ENCODE measurements around the gene ZNF740. TPM values are rescaled to one million over a fixed set of nuclear protein-coding genes. Genes with fewer than 3 reads are reported as not detected.

ZNF740 gene
- total RNA-seq, 3 donors from 2014 or later, result 17.9 to 22.0 (median 19.3) TPM

GRCh38 chr12:53225635-53226424 lies 45.3 kb downstream of the ZNF740 start:
- H3K9me3 ChIP-seq, result no peaks in the 10 kb centered on the region
- no peak for TF ChIP-seq POLR2AphosphoS5 (IDR thresholded peaks at IDR 0.05)
- TF ChIP-seq, protein P1, sequence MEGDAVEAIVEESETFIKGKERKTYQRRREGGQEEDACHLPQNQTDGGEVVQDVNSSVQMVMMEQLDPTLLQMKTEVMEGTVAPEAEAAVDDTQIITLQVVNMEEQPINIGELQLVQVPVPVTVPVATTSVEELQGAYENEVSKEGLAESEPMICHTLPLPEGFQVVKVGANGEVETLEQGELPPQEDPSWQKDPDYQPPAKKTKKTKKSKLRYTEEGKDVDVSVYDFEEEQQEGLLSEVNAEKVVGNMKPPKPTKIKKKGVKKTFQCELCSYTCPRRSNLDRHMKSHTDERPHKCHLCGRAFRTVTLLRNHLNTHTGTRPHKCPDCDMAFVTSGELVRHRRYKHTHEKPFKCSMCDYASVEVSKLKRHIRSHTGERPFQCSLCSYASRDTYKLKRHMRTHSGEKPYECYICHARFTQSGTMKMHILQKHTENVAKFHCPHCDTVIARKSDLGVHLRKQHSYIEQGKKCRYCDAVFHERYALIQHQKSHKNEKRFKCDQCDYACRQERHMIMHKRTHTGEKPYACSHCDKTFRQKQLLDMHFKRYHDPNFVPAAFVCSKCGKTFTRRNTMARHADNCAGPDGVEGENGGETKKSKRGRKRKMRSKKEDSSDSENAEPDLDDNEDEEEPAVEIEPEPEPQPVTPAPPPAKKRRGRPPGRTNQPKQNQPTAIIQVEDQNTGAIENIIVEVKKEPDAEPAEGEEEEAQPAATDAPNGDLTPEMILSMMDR (IDR thresholded peaks at IDR 0.05), result no peak
- no peak for TF ChIP-seq POLR2A (IDR thresholded peaks at IDR 0.05)
- no peaks in the 10 kb centered on the region for H3K27me3 ChIP-seq
- intact Hi-C loops (cut with DNase I; ENCODE audit: low total_unique reads), result no loop called here
- no peak for DNase-seq (ENCODE audit: low spot score in 2 of 2)
- H3K27ac ChIP-seq, result peak overlapping the region; percentile 91 to 99
- H3K4me1 ChIP-seq, result peaks cover 14 to 61% of the 10 kb centered on the region in 2 donors
- H3K4me3 ChIP-seq, result peak overlapping the region in 1 of 3 donors; percentile 5
- H3K36me3 ChIP-seq, result no peaks in the 10 kb centered on the region

DNA sequence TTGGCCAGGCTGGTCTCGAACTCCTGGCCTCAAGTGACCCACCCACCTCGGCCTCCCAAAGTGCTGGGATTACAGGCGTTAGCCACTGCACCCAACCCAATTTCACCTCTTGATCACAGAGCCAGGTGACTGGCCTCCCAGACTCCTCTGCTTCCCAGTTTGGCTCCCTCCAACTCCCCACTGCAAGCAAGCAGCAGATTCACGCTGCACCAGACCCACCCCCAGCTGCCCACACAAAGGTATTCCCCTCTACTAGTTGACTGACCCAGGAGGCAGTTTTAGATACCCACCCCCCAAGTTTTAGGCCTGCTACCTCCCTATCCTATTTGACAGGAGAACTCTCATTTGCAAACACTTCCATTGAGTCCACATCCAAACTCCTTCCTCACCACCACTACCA lies 46.3 kb downstream of the ZNF740 start:
- intact Hi-C loops (cut with DNase I; ENCODE audit: low total_unique reads), result no loop called here
- peak overlapping the region; percentile 94 to 98 for H3K27ac ChIP-seq
- no peaks in the 10 kb centered on the region for H3K36me3 ChIP-seq
- H3K4me1 ChIP-seq, result peaks cover 14 to 61% of the 10 kb centered on the region in 2 donors
- TF ChIP-seq POLR2AphosphoS5 (IDR thresholded peaks at IDR 0.05) (no peak), POLR2A (IDR thresholded peaks at IDR 0.05) (no peak)
- TF ChIP-seq, protein P1 (IDR thresholded peaks at IDR 0.05), result no peak
- no peak for DNase-seq (ENCODE audit: low spot score in 2 of 2)
- no peaks in the 10 kb centered on the region for H3K9me3 ChIP-seq
- no peak overlapping the region for H3K4me3 ChIP-seq
- no peaks in the 10 kb centered on the region for H3K27me3 ChIP-seq

DNA sequence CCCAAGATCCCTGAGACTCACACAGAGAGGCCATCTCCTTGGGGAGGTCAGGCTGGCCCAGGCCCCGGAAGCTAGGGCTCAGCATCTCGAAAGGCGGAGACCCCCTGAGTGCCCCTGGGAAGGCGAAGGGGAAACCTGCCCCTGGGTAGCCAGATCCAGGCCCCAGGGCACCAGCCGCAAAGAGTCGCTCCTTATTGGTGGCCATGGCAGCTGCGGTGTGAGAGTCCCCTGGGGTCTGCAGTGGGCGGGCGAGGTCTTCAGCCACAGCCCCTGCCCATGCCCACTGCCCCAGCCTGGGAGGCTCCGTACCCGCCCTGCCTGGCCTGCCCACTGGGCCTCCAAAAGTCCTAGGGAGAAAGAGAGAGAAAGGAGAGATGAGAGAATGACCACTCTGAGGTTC lies 46.8 kb downstream of the ZNF740 start:
- no peaks in the 10 kb centered on the region for H3K9me3 ChIP-seq
- no peaks in the 10 kb centered on the region for H3K27me3 ChIP-seq
- H3K4me1 ChIP-seq, result peaks cover 13 to 56% of the 10 kb centered on the region in 2 donors
- H3K27ac ChIP-seq, result peak overlapping the region; percentile 94 to 98
- intact Hi-C loops (cut with DNase I; ENCODE audit: low total_unique reads), result no loop called here
- H3K36me3 ChIP-seq, result no peaks in the 10 kb centered on the region
- no peak overlapping the region for H3K4me3 ChIP-seq
- DNase-seq (ENCODE audit: low spot score in 2 of 2), result no peak
- TF ChIP-seq, protein P1 (IDR thresholded peaks at IDR 0.05), result no peak
- TF ChIP-seq POLR2AphosphoS5 (IDR thresholded peaks at IDR 0.05) (no peak), POLR2A (IDR thresholded peaks at IDR 0.05) (no peak)

DNA sequence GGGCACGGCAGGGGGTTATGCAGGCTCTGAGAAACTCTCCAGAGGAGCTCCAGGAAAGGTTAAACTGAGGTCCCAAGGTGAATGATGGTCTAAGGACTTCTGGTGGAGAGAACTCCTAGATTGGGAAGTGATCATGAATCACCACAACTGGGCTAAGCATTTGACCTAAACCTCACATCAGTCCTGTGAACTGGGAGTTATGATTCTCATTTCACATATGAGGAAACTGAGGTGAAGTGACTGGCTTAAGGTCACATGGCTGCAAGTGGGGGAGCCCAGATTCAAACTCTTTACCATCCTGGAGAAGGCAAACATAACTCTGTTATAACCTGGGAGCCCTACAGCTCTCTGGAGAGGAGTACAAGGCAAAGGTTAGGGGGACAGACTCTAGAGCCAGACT lies 47.3 kb downstream of the ZNF740 start:
- TF ChIP-seq, protein P1 (IDR thresholded peaks at IDR 0.05), result no peak
- TF ChIP-seq POLR2AphosphoS5 (IDR thresholded peaks at IDR 0.05) (no peak), POLR2A (IDR thresholded peaks at IDR 0.05) (no peak)
- Histone ChIP-seq H3K4me3 (no peak overlapping the region), H3K27me3 (no peaks in the 10 kb centered on the region), H3K27ac (peak overlapping the region; percentile 94 to 98), H3K36me3 (no peaks in the 10 kb centered on the region), H3K4me1 (peaks cover 8 to 51% of the 10 kb centered on the region in 2 donors), H3K9me3 (no peaks in the 10 kb centered on the region)
- intact Hi-C loops (cut with DNase I; ENCODE audit: low total_unique reads), result no loop called here
- no peak for DNase-seq (ENCODE audit: low spot score in 2 of 2)

DNA sequence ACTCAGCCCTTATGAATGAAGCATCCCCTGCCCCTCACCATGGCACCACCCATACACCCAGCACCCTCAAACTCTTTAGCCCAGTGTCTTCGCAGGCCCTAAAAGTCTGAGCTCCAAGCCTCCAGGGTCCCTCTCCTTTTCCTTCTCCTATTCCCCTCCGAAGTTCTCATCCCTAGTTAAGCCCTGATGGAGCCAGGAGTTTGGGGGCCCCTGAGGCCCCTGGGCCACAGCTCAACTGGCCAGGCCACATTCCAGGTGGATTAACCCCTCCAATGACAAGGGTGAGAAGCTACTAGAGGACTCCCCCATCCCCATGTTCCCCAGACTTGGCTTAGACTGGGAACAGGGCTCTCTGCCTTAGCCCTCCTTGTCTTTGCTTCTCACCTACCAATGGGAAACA lies 48.9 kb downstream of the ZNF740 start:
- intact Hi-C loops (cut with DNase I; ENCODE audit: low total_unique reads), result no loop called here
- DNase-seq (ENCODE audit: low spot score in 2 of 2), result no peak
- peaks cover 17 to 51% of the 10 kb centered on the region in 2 donors for H3K4me1 ChIP-seq
- H3K27ac ChIP-seq, result peak overlapping the region; percentile 94 to 98
- no peaks in the 10 kb centered on the region for H3K36me3 ChIP-seq
- no peaks in the 10 kb centered on the region for H3K9me3 ChIP-seq
- H3K27me3 ChIP-seq, result no peaks in the 10 kb centered on the region
- TF ChIP-seq POLR2AphosphoS5 (IDR thresholded peaks at IDR 0.05) (no peak), POLR2A (IDR thresholded peaks at IDR 0.05) (no peak)
- TF ChIP-seq, protein P1 (IDR thresholded peaks at IDR 0.05), result no peak
- peak overlapping the region in 2 of 3 donors; percentile 80 to 92 for H3K4me3 ChIP-seq
